Endothelial cell of umbilical vein (primary cell): ENCODE data around the gene XPNPEP2. TPM values are rescaled to one million over a fixed set of nuclear protein-coding genes. Genes with fewer than 3 reads are reported as not detected.

Source experiments
- BruUV-seq: library from RNA; stranded (reverse); fragments of 400-500 nt; replicated peaks from 2 replicates; lab custom pipeline; 2021; lab: Mats Ljungman, UMichigan
- CTCF ChIA-PET: fragments of 300-600, 350-600 bp; sonication (Branson Sonifier 250); formaldehyde crosslinking; loops from one replicate; lab custom pipeline; 2021; ENCODE audit warnings: antibody characterized with exemption, inconsistent platforms; lab: Charles Lee
- POLR2A ChIA-PET: fragments of 300-600, 350-600 bp; sonication (Branson Sonifier 250); formaldehyde crosslinking; loops from one replicate; lab custom pipeline; 2021; ENCODE audit warnings: antibody characterized with exemption, inconsistent platforms; lab: Charles Lee
- DNase-seq: peaks from one replicate; pipeline ENCODE4 v3.0.0-alpha.2; 2011; ENCODE audit warnings: low read depth, low spot score
- FAIRE-seq: peaks from 2 replicates; lab custom pipeline; 2011; peaks lifted over from hg19 to GRCh38; lab: Jason Lieb, UNC
- H2AFZ ChIP-seq: 2 replicates; pipeline ENCODE4 v1.6.0; 2012; ENCODE audit warnings: low read depth, low read length, control low read depth, inconsistent platforms
- H3K27ac ChIP-seq: 2 replicates; pipeline ENCODE4 v1.5.1; 2011; ENCODE audit warnings: low read depth, mild to moderate bottlenecking, control low read depth, low read length, moderate library complexity; ENCODE audit not compliant: insufficient read depth
- H3K27me3 ChIP-seq, 2 experiments: 2 replicates each; pipeline versions ENCODE4 v1.6.0 to v1.6.1; 2011; ENCODE audit warnings: low read length in 2 of 2, mixed read lengths in 1 of 2; ENCODE audit not compliant: control insufficient read depth in 2 of 2, insufficient read depth in 2 of 2
- H3K36me3 ChIP-seq, 2 experiments: 2 replicates in 1 of 2; 3 replicates in 1 of 2; pipeline ENCODE4 v1.5.1; 2011; ENCODE audit warnings: low read length in 2 of 2, mild to moderate bottlenecking in 1 of 2, moderate library complexity in 1 of 2; ENCODE audit not compliant: control insufficient read depth in 2 of 2, insufficient read depth in 2 of 2; ENCODE audit errors: extremely low read depth in 1 of 2
- H3K4me1 ChIP-seq: 3 replicates; pipeline ENCODE4 v1.5.1; 2011; ENCODE audit warnings: mild to moderate bottlenecking, low read length; ENCODE audit not compliant: control insufficient read depth, insufficient read depth; ENCODE audit errors: extremely low read depth
- H3K4me2 ChIP-seq: 2 replicates; pipeline ENCODE4 v1.6.1; 2011; ENCODE audit warnings: low read length, control low read depth, mixed read lengths; ENCODE audit not compliant: insufficient read depth
- H3K4me3 ChIP-seq, 3 experiments: fragments of 200-600 bp in 1 of 3; sonication (generic), shearing (Covaris generic) in 1 of 3; replicated peaks in 1 of 3; 2 replicates each; pipeline ENCODE4 v1.5.1; 2011 to 2016; ENCODE audit warnings: control low read depth in 3 of 3, low read length in 3 of 3, mild to moderate bottlenecking in 2 of 3, inconsistent platforms in 1 of 3, low read depth in 1 of 3, moderate library complexity in 1 of 3; ENCODE audit not compliant: insufficient read depth in 1 of 3
- H3K79me2 ChIP-seq: 2 replicates; pipeline ENCODE4 v1.6.0; 2012; ENCODE audit warnings: low read length, inconsistent platforms; ENCODE audit not compliant: control insufficient read depth, insufficient read depth
- H3K9ac ChIP-seq: replicated peaks from 2 replicates; pipeline ENCODE3; 2011; ENCODE audit warnings: low read length, control low read depth; ENCODE audit not compliant: insufficient read depth; ENCODE audit errors: extremely low read depth
- H3K9me1 ChIP-seq: replicated peaks from 3 replicates; pipeline ENCODE4 v1.6.0; 2011; ENCODE audit warnings: mild to moderate bottlenecking, low read length; ENCODE audit not compliant: control insufficient read depth, insufficient read depth; ENCODE audit errors: extremely low read depth
- H3K9me3 ChIP-seq: replicated peaks from 2 replicates; pipeline ENCODE4 v1.5.1; 2012; ENCODE audit warnings: low read length, inconsistent platforms; ENCODE audit not compliant: control insufficient read depth, insufficient read depth
- H4K20me1 ChIP-seq: replicated peaks from 2 replicates; pipeline ENCODE3; 2011; ENCODE audit warnings: mild to moderate bottlenecking, low read length; ENCODE audit not compliant: control insufficient read depth, insufficient read depth; ENCODE audit errors: extremely low read depth
- CTCF ChIP-seq, 2 donors: IDR thresholded peaks; 1 replicate in 1 of 2; 2 replicates in 1 of 2; pipeline ENCODE4 v1.5.1; 2011; ENCODE audit warnings: low read length in 2 of 2, mild to moderate bottlenecking in 2 of 2, moderate library complexity in 2 of 2, control low read depth in 1 of 2, inconsistent platforms in 1 of 2, low read depth in 1 of 2; ENCODE audit not compliant: insufficient read depth in 1 of 2; ENCODE audit errors: extremely low read depth in 1 of 2
- FOS ChIP-seq: IDR thresholded peaks from 2 replicates; pipeline ENCODE4 v1.6.1; 2011; ENCODE audit warnings: mild to moderate bottlenecking, low read length, moderate library complexity, borderline replicate concordance; ENCODE audit not compliant: insufficient read depth
- JUN ChIP-seq: IDR thresholded peaks from 2 replicates; pipeline ENCODE4 v1.6.1; 2011; ENCODE audit warnings: borderline replicate concordance, low read depth; ENCODE audit not compliant: insufficient read length, insufficient read depth
- MAX ChIP-seq: IDR thresholded peaks from 2 replicates; pipeline ENCODE4 v1.6.1; 2011; ENCODE audit not compliant: insufficient read depth, insufficient read length
- POLR2A ChIP-seq: IDR thresholded peaks from 2 replicates; pipeline ENCODE4 v1.6.1; 2012; ENCODE audit warnings: low read depth, mild to moderate bottlenecking, control low read depth, low read length
- POLR2AphosphoS5 ChIP-seq: IDR thresholded peaks from 2 replicates; pipeline ENCODE4 v1.6.1; 2012; ENCODE audit warnings: low read depth, mild to moderate bottlenecking, control low read depth, low read length, moderate library complexity; ENCODE audit not compliant: insufficient read depth
- dilution Hi-C: fragments of 300-500 bp; cut with MboI; formaldehyde crosslinking; loops from one replicate; pipeline ENCODE4 v1.15.0; 2019; ENCODE audit warnings: low sequenced_read_pairs; ENCODE audit not compliant: extremely low pct_ligation_motif_present
- intact Hi-C: fragments of 100-400 bp; cut with micrococcal nuclease; formaldehyde crosslinking; loops from one replicate; pipeline ENCODE4 v1.10.0; 2022
- polyA plus RNA-seq, 4 experiments: library from polyadenylated mRNA; depleted of rRNA in 3 of 4; stranded (reverse) in 3 of 4; unstranded in 1 of 4; fragments of >200 nt; gene quantifications; 2 replicates each; pipeline versions ENCODE4 v1.2.1 to v1.2.3, GENCODE V29; 2011 to 2012; ENCODE audit warnings: missing spikeins in 1 of 4
- total RNA-seq: library from RNA; stranded (reverse); gene quantifications from 2 replicates; pipeline ENCODE4 v1.2.3, GENCODE V29; 2021

The XPNPEP2 gene
- total and polyA plus RNA-seq, 2 donors (not counting 3 experiments of a cell fraction or from before 2014, with no cell fraction given), result 0.04 TPM; not detected in 1

GRCh38 chrX:129780441-129781105 is 41.8 kb downstream of the XPNPEP2 start:
- DNase-seq (no peak), FAIRE-seq (no peak)
- no peak overlapping the region for H3K27ac ChIP-seq
- H3K27me3 ChIP-seq, result no peaks in the 10 kb centered on the region
- H3K9me1 ChIP-seq, result no peaks in the 10 kb centered on the region
- no peaks in the 10 kb centered on the region for H3K9me3 ChIP-seq
- POLR2A ChIA-PET, result no interaction called here
- H3K4me2 ChIP-seq, result no peak overlapping the region
- peaks cover 14% of the 10 kb centered on the region for H3K4me1 ChIP-seq
- CTCF ChIA-PET, result interaction anchor here (0.8 kb wide), 1 partner anchor 25 kb away, joined by 3 read pairs; no protein-coding TSS in a partner anchor
- no peak overlapping the region for H3K4me3 ChIP-seq
- H2AFZ ChIP-seq, result no peak overlapping the region
- intact Hi-C loops, result no loop called here
- TF ChIP-seq POLR2A, result no peak
- TF ChIP-seq POLR2AphosphoS5, result no peak
- no peak for TF ChIP-seq JUN
- TF ChIP-seq FOS, result no peak
- TF ChIP-seq CTCF (IDR thresholded peaks at IDR 0.05; ENCODE audit: extremely low read depth in 1 of 2, insufficient read depth in 1 of 2, low read depth in 1 of 2, low read length in 2 of 2), result no peak
- no peak for TF ChIP-seq MAX
- H4K20me1 ChIP-seq, result no peaks in the 10 kb centered on the region
- BruUV-seq, result no TSS peak
- dilution Hi-C loops, result no loop called here
- no peaks in the 10 kb centered on the region for H3K79me2 ChIP-seq
- no peak overlapping the region for H3K9ac ChIP-seq
- H3K36me3 ChIP-seq, result no peaks in the 10 kb centered on the region
